NCI-H1105 (cell line): Measurements from ENCODE around the gene THSD4.
"Not testable (repeated sequence)": the region's sequence is repeated elsewhere in the genome, so short reads cannot be mapped to it uniquely, and the experiment has no call there.

Source experiments
- DNase-seq: peaks from one replicate; lab custom pipeline; 2025; lab: John Stamatoyannopoulos, UW

THSD4 gene

DNA sequence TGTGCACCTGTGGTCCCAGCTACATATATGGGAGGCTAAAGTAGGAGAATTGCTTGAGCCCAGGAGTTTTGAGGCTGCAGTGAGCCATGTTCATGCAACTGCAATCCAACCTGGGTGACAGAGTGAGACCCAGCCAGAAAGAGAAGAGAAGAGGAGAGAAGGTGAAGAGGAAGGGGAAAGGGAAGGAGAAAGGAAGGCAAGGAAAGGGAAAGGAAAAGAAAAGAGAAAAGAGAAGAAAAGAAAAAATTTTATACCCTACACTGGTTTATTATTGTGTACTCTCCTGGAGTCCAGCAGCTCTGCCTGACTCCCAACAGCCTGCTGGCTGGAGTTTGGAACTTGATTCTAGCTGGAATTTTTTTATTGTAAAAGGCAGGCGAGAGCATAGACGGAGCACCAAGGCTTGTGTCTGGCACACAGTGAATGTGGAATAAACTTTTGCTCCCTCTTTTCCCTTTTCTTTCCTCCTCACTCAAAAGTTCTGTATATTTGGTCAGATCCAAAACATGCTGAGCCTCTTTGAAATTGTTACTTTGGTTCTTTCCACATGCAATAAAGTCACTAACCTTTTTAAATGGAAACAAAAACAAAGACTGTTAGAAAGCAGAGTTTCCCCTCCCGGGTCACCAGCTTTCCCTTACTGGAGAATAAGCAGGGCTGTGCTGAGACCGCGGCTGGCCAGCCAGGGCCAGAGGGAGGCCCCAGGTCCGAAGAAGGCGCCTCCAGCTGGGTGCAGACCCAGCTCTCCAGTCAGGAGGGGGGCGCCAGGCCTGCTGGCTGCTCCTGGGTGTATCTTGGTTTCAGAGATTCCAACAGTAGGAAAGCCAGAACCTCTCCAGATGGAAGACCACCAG is 9.9 kb downstream of the THSD4 start:
- no peak for DNase-seq

GRCh38 chr15:71125831-71126450 is 10.7 kb downstream of the THSD4 start:
- no peak for DNase-seq

DNA sequence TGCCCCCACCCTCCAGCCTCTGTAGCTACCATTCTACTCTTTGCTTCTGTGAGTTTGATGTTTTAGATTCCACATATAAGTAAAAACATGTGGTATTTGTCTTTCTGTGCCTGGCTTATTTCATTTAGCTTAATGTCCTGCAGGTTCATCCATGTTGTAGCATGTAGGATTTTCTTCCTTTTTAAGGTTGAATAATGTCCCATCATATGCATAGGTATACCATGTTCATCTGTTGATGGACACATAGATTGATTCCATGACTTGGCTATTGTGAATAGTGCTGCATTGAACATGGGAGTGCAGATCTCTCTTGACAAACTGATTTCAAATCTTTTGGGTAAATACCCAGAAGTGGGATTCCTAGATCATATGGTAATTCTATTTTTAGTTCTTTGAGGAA is 11.8 kb downstream of the THSD4 start:
- DNase-seq: no peak

DNA sequence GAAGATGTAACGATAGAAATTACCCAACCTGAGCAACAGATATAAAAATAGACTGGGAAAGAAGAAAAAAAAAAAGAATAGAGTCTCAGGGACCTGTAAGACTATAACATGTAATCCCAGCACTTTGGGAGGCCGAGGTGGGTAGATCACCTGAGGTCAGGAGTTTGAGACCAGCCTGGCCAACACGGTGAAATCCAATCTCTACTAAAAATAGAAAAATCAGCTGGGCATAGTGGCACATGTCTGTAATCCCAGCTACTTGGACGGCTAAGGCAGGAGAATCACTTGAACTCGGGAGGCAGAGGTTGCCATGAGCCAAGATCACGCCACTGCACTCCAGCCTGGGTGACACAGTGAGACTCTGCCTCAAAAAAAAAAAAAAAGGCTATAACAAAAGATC is 12.9 kb downstream of the THSD4 start:
- DNase-seq: not testable (repeated sequence)

DNA sequence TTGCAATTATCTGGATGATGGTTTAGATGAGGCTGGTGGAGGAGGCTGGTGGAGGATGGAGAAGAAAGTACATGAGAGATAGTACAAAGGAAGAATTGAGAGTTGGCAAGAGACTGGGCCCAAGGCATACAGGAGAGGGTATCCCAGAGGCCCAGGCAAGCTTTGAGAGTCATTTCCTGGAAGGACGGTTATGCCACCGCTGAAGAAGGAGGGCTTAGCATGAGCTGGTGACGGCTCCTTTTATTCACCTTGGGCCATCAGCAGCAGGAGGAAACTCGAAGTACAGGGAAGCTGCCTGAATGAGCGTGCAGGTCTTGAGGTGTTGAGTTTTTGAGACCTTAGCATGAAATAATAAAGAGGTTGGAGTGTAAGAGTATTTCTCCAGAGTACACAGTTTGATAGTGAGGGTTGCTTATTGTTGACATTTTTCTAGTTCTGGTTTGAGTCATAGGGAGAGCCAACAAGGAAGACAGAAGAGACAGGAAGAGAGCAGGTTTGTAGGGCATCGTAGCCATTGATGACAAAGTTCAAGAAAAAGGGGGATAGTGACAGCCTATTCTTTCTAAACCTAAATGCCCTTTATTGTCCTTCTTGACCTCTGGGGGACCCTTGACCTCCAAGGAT is 13.8 kb downstream of the THSD4 start:
- DNase-seq: no peak

- DNase-seq: no peak
Measured at GRCh38 chr15:71129669-71130068, 14.4 kb downstream of the THSD4 start.

DNA sequence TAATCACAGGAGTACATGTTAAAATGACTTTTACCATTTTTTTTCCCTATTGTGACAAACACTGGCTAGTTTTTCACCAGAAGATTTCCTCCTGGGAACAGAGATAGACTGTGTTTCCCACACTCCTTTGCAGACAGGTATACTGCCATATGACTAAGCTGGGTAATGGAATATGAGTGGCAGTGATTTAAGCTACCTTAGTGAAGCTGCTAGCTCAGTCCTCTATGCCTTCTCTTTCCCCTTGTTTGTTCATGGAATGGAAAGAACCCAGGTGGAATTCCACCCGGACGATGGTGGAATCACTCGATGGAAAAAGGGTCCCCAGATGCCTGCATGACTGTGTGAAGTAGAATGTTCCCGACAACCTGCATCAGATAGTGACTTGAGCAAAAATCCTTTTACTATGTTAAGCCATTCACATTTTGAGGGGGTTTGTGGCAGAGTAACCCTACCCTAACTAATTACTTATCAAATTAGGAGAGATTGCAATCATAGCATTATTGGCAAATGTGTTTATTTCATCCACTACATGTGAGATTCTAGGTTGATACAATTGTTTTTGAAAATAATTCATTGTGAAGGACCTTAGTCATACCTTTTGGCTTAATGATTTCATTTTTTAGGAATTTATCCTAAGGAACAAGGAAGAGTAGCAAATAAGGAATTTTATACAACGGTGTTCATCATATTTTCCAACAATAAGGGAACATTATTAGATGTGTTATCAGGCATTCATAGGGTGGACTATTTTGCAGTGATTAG is 16.5 kb downstream of the THSD4 start:
- no peak for DNase-seq

DNA sequence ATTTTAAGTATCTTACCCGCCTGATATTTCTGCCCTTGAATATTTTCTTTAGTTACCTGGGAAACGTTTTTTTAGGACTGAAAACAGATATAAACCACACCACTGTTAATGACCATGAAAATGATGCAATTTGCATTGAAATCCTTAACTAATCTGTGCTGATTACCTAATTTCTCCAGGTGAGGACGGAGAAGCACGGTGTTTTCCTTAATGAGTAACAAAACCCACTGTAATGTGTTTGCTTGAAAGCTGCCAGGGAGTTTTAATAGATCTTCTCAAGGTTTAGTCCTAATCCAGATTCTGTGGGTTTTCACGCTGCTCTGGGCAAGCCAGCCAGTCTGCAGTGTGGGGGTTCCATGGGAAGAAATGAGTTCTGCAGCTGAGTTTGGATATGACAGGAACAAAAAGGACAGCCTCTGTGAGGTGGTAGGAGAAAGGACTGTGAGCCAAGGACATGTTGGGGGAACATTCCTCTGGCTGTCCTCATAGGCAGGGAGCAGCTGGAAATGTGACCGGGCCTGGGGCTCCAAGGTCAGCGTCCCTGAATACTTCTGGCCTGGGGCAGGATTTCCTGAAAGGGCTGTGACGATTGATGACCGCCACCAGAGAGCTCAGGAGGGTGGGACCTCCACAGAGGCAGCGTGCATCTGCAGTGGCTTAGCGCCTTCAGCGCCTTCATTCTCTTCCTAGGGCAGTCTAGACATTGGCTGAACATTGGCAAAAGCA is 18.6 kb downstream of the THSD4 start:
- no peak for DNase-seq

GRCh38 chr15:71136159-71136783 is 21.0 kb downstream of the THSD4 start:
- no peak for DNase-seq

- no peak for DNase-seq
Measured at GRCh38 chr15:71136793-71137518, 21.7 kb downstream of the THSD4 start.

GRCh38 chr15:71138473-71138872 is 23.2 kb downstream of the THSD4 start:
- DNase-seq: no peak

GRCh38 chr15:71139241-71139640 is 24.0 kb downstream of the THSD4 start:
- peak; percentile 31 for DNase-seq

DNA sequence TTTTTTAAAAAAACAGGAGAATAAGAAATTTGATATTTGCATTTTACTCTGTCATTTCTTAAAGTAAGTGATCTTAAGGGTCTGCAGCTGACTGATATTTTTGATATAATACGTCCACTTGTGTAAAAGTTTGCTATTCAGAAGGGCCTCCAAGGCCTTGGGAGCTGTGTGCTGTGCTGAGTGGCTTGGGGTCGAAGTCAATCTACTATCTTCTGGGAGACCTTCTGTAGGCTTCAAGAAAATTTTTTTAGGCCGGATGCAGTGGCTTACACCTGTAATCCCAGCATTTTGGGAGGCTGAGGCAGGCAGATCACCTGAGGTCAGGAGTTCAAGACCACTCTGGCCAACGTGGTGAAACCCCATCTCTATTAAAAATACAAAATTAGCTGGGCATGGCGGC is 26.3 kb downstream of the THSD4 start:
- DNase-seq: no peak

DNA sequence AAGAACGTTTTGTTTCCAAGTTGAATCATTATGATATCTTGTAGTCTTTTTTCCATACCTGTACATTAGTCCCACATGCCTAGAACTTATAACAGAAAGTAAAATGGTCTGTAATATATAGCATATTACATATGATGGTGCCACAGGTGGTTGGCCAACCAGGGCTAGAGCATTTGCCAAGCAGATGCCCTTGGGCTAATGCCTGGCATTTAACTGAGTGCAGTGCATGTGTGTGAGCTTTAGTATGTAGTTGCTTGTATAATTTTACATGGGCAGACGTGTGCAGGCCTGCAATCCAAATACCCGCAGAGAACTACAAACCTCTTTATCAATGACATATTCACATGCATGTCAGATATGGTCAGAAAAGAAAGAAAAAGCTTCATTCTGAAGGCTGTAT is 27.5 kb downstream of the THSD4 start:
- DNase-seq: no peak

- no peak for DNase-seq
Measured at GRCh38 chr15:71143373-71144310, 28.4 kb downstream of the THSD4 start.

DNA sequence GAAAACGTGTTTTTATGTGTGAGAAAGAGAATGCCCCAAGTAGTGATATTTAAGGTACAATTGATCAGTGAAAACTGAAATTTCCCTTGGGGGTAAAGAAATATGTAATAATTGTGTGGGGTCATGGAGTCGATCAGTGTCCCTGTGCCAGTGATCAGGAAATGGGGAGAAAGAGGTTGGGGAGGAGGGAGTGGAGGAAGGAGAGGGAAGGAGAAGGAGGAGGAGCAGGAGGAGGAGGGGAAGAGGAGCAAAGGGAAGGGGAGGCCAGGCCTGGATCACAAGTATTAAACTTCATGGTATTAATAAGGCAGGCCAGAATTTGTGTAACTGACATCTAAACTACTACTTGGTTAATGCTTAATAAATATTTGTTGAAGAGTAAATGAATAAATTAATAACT is 30.4 kb downstream of the THSD4 start:
- DNase-seq: no peak

DNA sequence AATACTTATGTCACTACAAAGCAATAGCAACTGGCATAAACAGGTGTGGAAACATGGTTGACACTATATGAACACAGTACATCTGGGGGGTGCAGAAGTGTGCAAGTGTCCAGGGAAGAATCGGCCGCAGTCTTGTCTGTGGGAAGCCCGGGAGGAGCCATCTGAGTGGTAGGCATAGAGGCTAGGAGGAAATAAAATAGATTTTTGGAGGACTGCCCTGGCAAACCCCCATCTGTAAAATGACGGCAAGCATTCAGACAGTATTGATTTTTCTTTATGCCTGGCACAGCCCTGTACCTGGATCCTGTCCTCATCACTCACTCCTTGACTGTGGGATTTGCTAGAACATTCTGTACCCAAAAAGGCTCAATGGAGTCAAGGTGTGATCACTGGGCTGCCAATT is 31.3 kb downstream of the THSD4 start:
- DNase-seq: no peak

DNA sequence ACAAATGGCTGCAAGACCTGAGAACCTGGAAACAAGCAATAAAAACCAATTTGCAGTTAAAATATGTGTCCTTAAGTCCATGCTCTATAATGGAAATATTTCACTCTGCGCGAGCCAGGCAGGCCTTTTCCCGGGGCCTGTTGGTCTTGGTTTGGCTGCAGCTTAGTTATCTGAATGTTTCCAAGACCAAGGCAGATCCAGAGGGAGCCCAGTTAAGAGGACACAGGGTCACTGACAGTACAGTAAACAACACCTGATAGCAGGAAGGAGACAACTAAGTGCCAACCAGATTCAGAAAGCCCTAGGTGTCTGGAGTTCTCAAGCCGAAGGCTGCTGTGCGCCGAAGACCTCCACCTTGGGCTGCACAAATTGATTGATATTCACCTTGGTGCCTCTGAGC is 32.8 kb downstream of the THSD4 start:
- no peak for DNase-seq
